HEK293 (cell line): ENCODE data around the gene RSPO1.
A peak's percentile ranks its signal among the peaks of the same experiment; 100 is the strongest.

ENCODE experiments used
- CTCF ChIA-PET: fragments of 350-600 bp; formaldehyde crosslinking; extraction: SDS; loops from one replicate; lab custom pipeline; 2021; ENCODE audit warnings: antibody characterized with exemption; lab: Yijun Ruan, JAX
- POLR2A ChIA-PET: fragments of 300-600 bp; formaldehyde crosslinking; extraction: SDS; loops from one replicate; lab custom pipeline; 2020; ENCODE audit warnings: antibody characterized with exemption, inconsistent platforms; lab: Yijun Ruan, JAX
- H3K27ac ChIP-seq: fragments of 200-500 bp; sonication (Bioruptor generic); 2 replicates; pipeline ENCODE4 v1.5.1; 2014; ENCODE audit warnings: low read depth, low read length, control low read depth, inconsistent platforms; ENCODE audit errors: extremely low read depth
- H3K36me3 ChIP-seq, 2 experiments: fragments of 200-500 bp in 1 of 2; sonication (Bioruptor generic) in 1 of 2; 1 replicate in 1 of 2; 2 replicates in 1 of 2; pipeline ENCODE4 v1.5.1; 2014 to 2017; ENCODE audit warnings: inconsistent platforms in 2 of 2, low read length in 2 of 2; ENCODE audit not compliant: control insufficient read depth in 2 of 2, insufficient read depth in 1 of 2
- H3K4me1 ChIP-seq: fragments of 200-500 bp; sonication (Bioruptor generic); 2 replicates; pipeline ENCODE4 v1.5.1; 2014; ENCODE audit warnings: mild to moderate bottlenecking, low read length, inconsistent platforms; ENCODE audit not compliant: control insufficient read depth, insufficient read depth
- H3K4me3 ChIP-seq: 2 replicates; pipeline ENCODE4 v1.5.1; 2011; ENCODE audit warnings: low read depth, mild to moderate bottlenecking, control low read depth, low read length, moderate library complexity
- H3K9me3 ChIP-seq: fragments of 200-500 bp; sonication (Bioruptor generic); 2 replicates; pipeline ENCODE4 v1.5.1; 2014; ENCODE audit warnings: low read depth, low read length, inconsistent platforms; ENCODE audit not compliant: control insufficient read depth, insufficient read depth
- EGR2 ChIP-seq: fragments of 450-650 bp; formaldehyde crosslinking; IDR thresholded peaks from 2 replicates; pipeline ENCODE4 v1.5.1; 2016; ENCODE audit warnings: low read depth, missing biosample characterization, missing genetic modification characterization
- GLIS1 ChIP-seq: fragments of 450-650 bp; formaldehyde crosslinking; IDR thresholded peaks from 2 replicates; pipeline ENCODE4 v1.5.1; 2016; ENCODE audit warnings: missing biosample characterization, missing genetic modification characterization
- KLF16 ChIP-seq: fragments of 450-650 bp; formaldehyde crosslinking; IDR thresholded peaks from 2 replicates; pipeline ENCODE4 v1.5.1; 2017; ENCODE audit warnings: missing biosample characterization, missing genetic modification characterization
- OSR2 ChIP-seq: fragments of 450-650 bp; formaldehyde crosslinking; IDR thresholded peaks from 2 replicates; pipeline ENCODE4 v1.5.1; 2016; ENCODE audit warnings: missing biosample characterization, missing genetic modification characterization
- RBAK ChIP-seq: fragments of 450-650 bp; formaldehyde crosslinking; IDR thresholded peaks from 2 replicates; pipeline ENCODE4 v1.5.1; 2016; ENCODE audit warnings: missing biosample characterization, missing genetic modification characterization
- SALL2 ChIP-seq: fragments of 450-650 bp; formaldehyde crosslinking; IDR thresholded peaks from 2 replicates; pipeline ENCODE4 v1.5.0; 2017; ENCODE audit warnings: missing biosample characterization, mild to moderate bottlenecking, missing genetic modification characterization, borderline replicate concordance
- SETDB1 ChIP-seq: IDR thresholded peaks from one replicate; pipeline ENCODE4 v1.6.1; 2017; ENCODE audit warnings: mild to moderate bottlenecking, low read length, moderate library complexity, mixed read lengths; ENCODE audit not compliant: insufficient read length
- ZBTB20 ChIP-seq: fragments of 450-650 bp; formaldehyde crosslinking; IDR thresholded peaks from 2 replicates; pipeline ENCODE4 v1.5.1; 2016; ENCODE audit warnings: missing biosample characterization, missing genetic modification characterization
- ZBTB7A ChIP-seq: fragments of 450-650 bp; formaldehyde crosslinking; IDR thresholded peaks from 2 replicates; pipeline ENCODE4 v1.5.1; 2016; ENCODE audit warnings: low read depth, missing biosample characterization, missing genetic modification characterization
- ZFHX2 ChIP-seq: fragments of 450-650 bp; formaldehyde crosslinking; conservative IDR thresholded peaks from 2 replicates; pipeline ENCODE4 v1.5.1; 2016; ENCODE audit warnings: missing biosample characterization, missing genetic modification characterization
- ZIC2 ChIP-seq: fragments of 450-650 bp; formaldehyde crosslinking; IDR thresholded peaks from 2 replicates; pipeline ENCODE4 v1.5.1; 2016; ENCODE audit warnings: missing biosample characterization, missing genetic modification characterization
- ZNF140 ChIP-seq: fragments of 450-650 bp; formaldehyde crosslinking; IDR thresholded peaks from 2 replicates; pipeline ENCODE4 v1.5.1; 2016; ENCODE audit warnings: missing biosample characterization, missing genetic modification characterization
- ZNF157 ChIP-seq: fragments of 450-650 bp; formaldehyde crosslinking; IDR thresholded peaks from 2 replicates; pipeline ENCODE4 v1.5.1; 2016; ENCODE audit warnings: missing biosample characterization, missing genetic modification characterization
- ZNF501 ChIP-seq: fragments of 450-650 bp; formaldehyde crosslinking; IDR thresholded peaks from 2 replicates; pipeline ENCODE4 v1.5.1; 2016; ENCODE audit warnings: missing biosample characterization, missing genetic modification characterization
- ZNF560 ChIP-seq: fragments of 450-650 bp; formaldehyde crosslinking; IDR thresholded peaks from 2 replicates; pipeline ENCODE4 v1.5.1; 2017; ENCODE audit warnings: missing biosample characterization, missing genetic modification characterization, borderline replicate concordance
- ZNF626 ChIP-seq: fragments of 450-650 bp; sonication (Bioruptor Pico); formaldehyde crosslinking; IDR thresholded peaks from 2 replicates; pipeline ENCODE4 v1.5.1; 2018; ENCODE audit warnings: missing biosample characterization, missing genetic modification characterization, inconsistent platforms
- ZNF654 ChIP-seq: fragments of 450-650 bp; formaldehyde crosslinking; IDR thresholded peaks from 2 replicates; pipeline ENCODE4 v1.5.1; 2016; ENCODE audit warnings: low read depth, missing biosample characterization, missing genetic modification characterization
- ZNF658 ChIP-seq: fragments of 450-650 bp; formaldehyde crosslinking; IDR thresholded peaks from 2 replicates; pipeline ENCODE4; 2016; ENCODE audit warnings: missing biosample characterization, missing genetic modification characterization
- ZNF670 ChIP-seq: fragments of 450-650 bp; formaldehyde crosslinking; IDR thresholded peaks from 2 replicates; pipeline ENCODE4 v1.5.1; 2016; ENCODE audit warnings: missing biosample characterization, missing genetic modification characterization, low read depth
- ZNF76 ChIP-seq: fragments of 450-650 bp; formaldehyde crosslinking; IDR thresholded peaks from 2 replicates; pipeline ENCODE4; 2016; ENCODE audit warnings: low read depth, missing biosample characterization, missing genetic modification characterization, borderline replicate concordance
- ZNF776 ChIP-seq: fragments of 450-650 bp; formaldehyde crosslinking; IDR thresholded peaks from 2 replicates; pipeline ENCODE4 v1.5.0; 2017; ENCODE audit warnings: missing biosample characterization, missing genetic modification characterization, borderline replicate concordance
- TF ChIP-seq, protein P1 (sequence below): fragments of 450-650 bp; formaldehyde crosslinking; IDR thresholded peaks from 2 replicates; pipeline ENCODE4 v1.5.1; 2016; ENCODE audit warnings: missing biosample characterization, missing genetic modification characterization
- TF ChIP-seq, protein P2 (sequence below): fragments of 450-650 bp; formaldehyde crosslinking; IDR thresholded peaks from 2 replicates; pipeline ENCODE4 v1.5.1; 2016; ENCODE audit warnings: missing biosample characterization, missing genetic modification characterization, borderline replicate concordance

RSPO1 gene

DNA sequence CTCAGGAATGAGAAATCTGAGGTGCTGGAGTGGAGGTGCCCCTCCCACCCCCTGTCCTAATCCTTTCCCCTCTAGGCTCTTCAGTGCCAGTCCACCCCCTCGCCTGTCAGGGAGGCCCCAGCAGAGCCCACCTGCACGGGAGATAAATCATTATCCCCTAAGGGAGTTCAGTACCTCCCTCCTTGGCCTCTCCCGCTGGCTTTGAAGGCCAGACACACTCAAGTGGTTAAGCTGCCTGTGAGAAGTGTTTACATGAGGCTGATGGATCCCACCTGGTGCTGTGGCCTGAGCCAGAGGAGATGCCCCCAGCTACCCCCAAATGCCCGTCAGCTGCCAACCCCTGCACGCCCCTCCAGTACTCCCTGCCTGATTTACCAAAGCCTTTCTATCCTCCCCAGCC lies 3.7 kb downstream of the RSPO1 start:
- Histone ChIP-seq H3K4me3 (no peak overlapping the region), H3K36me3 (no peaks in the 10 kb centered on the region), H3K4me1 (no peaks in the 10 kb centered on the region), H3K27ac (no peak overlapping the region), H3K9me3 (no peaks in the 10 kb centered on the region)
- TF ChIP-seq GLIS1 (tag by site-specific recombination) (peak; percentile 80), SALL2 (tag by site-specific recombination) (no peak), ZIC2 (tag by site-specific recombination) (peak; percentile 43; the same call in 1 of the 2 replicates), ZNF776 (tag by site-specific recombination) (no peak), ZNF157 (tag by site-specific recombination) (no peak), KLF16 (tag by site-specific recombination) (no peak)
- TF ChIP-seq, protein P1, sequence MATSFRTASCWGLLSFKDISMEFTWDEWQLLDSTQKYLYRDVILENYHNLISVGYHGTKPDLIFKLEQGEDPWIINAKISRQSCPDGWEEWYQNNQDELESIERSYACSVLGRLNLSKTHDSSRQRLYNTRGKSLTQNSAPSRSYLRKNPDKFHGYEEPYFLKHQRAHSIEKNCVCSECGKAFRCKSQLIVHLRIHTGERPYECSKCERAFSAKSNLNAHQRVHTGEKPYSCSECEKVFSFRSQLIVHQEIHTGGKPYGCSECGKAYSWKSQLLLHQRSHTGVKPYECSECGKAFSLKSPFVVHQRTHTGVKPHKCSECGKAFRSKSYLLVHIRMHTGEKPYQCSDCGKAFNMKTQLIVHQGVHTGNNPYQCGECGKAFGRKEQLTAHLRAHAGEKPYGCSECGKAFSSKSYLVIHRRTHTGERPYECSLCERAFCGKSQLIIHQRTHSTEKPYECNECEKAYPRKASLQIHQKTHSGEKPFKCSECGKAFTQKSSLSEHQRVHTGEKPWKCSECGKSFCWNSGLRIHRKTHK (tag by site-specific recombination) = no peak
- ChIA-PET CTCF (interaction anchor here (1.6 kb wide), 1 partner anchor 51 kb away, joined by 4 read pairs; no protein-coding TSS in a partner anchor), POLR2A (no interaction called here)

DNA sequence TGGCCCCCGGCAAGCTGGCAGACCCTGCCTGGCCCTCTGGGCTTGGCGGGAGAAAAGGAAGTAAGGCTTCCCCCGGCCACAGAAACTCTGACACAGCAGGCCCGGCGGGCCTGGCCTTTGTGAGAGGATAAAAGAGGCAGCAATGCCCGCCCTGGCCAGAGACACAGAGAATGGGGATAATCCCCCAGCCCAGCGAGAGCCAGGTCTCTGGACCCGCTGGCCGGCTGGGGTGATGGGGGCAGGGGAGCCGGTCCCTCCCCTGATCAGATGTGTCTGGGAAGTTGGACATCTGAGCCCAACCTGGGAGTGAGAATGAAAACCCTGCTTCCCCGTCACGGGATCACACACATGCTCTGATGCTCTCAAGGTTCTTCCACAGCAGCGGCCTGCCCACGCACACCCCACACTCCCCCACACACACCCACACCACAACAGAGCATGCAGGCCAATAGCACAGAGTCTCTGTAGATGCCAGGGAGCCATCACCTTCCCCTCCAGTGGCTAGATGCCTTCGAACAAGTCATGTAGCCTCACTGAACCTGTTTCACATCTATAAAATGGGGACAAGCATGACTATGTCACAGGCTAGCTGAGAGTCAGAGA lies 4.2 kb downstream of the RSPO1 start:
- H3K9me3 ChIP-seq = no peaks in the 10 kb centered on the region
- no peaks in the 10 kb centered on the region for H3K4me1 ChIP-seq
- POLR2A ChIA-PET = interaction anchor here (0.6 kb wide), 2 partner anchors 171 to 1198 kb away, joined by 3 to 5 read pairs; no protein-coding TSS in a partner anchor
- TF ChIP-seq RBAK (tag by site-specific recombination) (no peak), ZNF670 (tag by site-specific recombination) (no peak), ZBTB20 (tag by site-specific recombination) (no peak), ZFHX2 (tag by site-specific recombination) (peak; percentile 93), EGR2 (tag by site-specific recombination) (peak; percentile 89), ZNF501 (no peak)
- H3K27ac ChIP-seq = no peak overlapping the region
- no peaks in the 10 kb centered on the region for H3K36me3 ChIP-seq
- CTCF ChIA-PET = interaction anchor here (0.9 kb wide), 1 partner anchor 9 kb away, joined by 3 read pairs; no protein-coding TSS in a partner anchor
- no peak overlapping the region for H3K4me3 ChIP-seq

DNA sequence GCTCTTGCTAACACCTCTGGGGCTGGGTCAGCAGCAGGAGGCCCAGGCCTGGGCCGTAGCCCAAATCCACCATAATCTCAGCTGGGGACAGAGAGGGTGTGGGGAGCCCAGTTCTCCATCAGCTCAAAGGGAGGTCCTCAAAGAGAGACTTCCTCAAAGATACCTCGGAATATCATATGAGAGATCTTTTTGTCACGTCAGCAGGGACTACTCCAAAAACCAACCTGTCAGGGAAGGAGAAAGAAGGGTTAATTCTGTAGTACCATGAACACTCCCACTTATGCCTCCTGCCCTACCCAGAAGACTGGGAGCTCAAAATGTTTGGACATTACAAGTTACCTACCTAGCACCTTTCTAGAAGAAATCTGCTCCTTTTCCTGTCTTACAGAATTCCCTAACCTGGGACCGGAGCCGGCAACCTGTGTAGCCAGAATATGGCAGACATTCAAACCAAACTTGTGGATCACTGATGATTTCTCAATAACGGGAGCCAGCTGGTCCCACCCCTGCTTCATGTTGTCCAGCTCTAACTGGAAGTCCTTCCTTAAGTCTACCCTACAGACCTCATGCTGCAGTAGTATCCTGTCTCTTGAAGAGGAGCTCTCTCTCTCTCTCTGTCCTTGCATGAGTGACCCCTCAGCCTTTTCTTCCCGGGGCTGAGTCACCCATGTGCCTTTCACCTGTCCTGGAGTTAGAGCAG lies 4.8 kb downstream of the RSPO1 start:
- POLR2A ChIA-PET = interaction anchor here (0.6 kb wide), 2 partner anchors 172 to 1198 kb away, joined by 3 to 5 read pairs; no protein-coding TSS in a partner anchor
- CTCF ChIA-PET = interaction anchor here (0.9 to 1.5 kb wide), 3 partner anchors 8 to 26 kb away, joined by 3 to 5 read pairs (median 3); no protein-coding TSS in a partner anchor
- no peak overlapping the region for H3K27ac ChIP-seq
- TF ChIP-seq SETDB1 (no peak), ZBTB7A (tag by site-specific recombination) (no peak), ZNF626 (tag by site-specific recombination) (no peak), ZIC2 (tag by site-specific recombination) (no peak), ZNF560 (tag by site-specific recombination) (no peak), ZNF76 (tag by site-specific recombination) (no peak), ZNF654 (tag by site-specific recombination) (no peak), OSR2 (tag by site-specific recombination) (no peak), ZNF658 (tag by site-specific recombination) (no peak), ZNF140 (tag by site-specific recombination) (no peak)
- TF ChIP-seq, protein P2, sequence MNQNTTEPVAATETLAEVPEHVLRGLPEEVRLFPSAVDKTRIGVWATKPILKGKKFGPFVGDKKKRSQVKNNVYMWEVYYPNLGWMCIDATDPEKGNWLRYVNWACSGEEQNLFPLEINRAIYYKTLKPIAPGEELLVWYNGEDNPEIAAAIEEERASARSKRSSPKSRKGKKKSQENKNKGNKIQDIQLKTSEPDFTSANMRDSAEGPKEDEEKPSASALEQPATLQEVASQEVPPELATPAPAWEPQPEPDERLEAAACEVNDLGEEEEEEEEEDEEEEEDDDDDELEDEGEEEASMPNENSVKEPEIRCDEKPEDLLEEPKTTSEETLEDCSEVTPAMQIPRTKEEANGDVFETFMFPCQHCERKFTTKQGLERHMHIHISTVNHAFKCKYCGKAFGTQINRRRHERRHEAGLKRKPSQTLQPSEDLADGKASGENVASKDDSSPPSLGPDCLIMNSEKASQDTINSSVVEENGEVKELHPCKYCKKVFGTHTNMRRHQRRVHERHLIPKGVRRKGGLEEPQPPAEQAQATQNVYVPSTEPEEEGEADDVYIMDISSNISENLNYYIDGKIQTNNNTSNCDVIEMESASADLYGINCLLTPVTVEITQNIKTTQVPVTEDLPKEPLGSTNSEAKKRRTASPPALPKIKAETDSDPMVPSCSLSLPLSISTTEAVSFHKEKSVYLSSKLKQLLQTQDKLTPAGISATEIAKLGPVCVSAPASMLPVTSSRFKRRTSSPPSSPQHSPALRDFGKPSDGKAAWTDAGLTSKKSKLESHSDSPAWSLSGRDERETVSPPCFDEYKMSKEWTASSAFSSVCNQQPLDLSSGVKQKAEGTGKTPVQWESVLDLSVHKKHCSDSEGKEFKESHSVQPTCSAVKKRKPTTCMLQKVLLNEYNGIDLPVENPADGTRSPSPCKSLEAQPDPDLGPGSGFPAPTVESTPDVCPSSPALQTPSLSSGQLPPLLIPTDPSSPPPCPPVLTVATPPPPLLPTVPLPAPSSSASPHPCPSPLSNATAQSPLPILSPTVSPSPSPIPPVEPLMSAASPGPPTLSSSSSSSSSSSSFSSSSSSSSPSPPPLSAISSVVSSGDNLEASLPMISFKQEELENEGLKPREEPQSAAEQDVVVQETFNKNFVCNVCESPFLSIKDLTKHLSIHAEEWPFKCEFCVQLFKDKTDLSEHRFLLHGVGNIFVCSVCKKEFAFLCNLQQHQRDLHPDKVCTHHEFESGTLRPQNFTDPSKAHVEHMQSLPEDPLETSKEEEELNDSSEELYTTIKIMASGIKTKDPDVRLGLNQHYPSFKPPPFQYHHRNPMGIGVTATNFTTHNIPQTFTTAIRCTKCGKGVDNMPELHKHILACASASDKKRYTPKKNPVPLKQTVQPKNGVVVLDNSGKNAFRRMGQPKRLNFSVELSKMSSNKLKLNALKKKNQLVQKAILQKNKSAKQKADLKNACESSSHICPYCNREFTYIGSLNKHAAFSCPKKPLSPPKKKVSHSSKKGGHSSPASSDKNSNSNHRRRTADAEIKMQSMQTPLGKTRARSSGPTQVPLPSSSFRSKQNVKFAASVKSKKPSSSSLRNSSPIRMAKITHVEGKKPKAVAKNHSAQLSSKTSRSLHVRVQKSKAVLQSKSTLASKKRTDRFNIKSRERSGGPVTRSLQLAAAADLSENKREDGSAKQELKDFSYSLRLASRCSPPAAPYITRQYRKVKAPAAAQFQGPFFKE (tag by site-specific recombination) = no peak

More for the DNA sequence above, 4.8 kb downstream of the RSPO1 start:
- H3K4me1 ChIP-seq = no peaks in the 10 kb centered on the region
- no peaks in the 10 kb centered on the region for H3K9me3 ChIP-seq
- no peaks in the 10 kb centered on the region for H3K36me3 ChIP-seq
- H3K4me3 ChIP-seq = no peak overlapping the region
